IMR-90 (cell line): ENCODE measurements around the gene C17orf67. TPM values are rescaled to one million over a fixed set of nuclear protein-coding genes. Genes with fewer than 3 reads are reported as not detected.

ENCODE experiments used
- ATAC-seq: fragments of 200-7000 bp; cut with Tn5 transposase; 2 replicates; pipeline ENCODE4 v1.9.1; 2020; ENCODE audit warnings: low read depth, mild to moderate bottlenecking, moderate library complexity
- BruUV-seq: library from RNA; stranded (reverse); fragments of 400-500 nt; replicated peaks from 2 replicates; lab custom pipeline; 2021; lab: Mats Ljungman, UMichigan
- CTCF ChIA-PET: fragments of 300-600 bp; formaldehyde crosslinking; extraction: SDS; loops from one replicate; lab custom pipeline; 2021; ENCODE audit warnings: antibody characterized with exemption; lab: Yijun Ruan, JAX
- POLR2A ChIA-PET: fragments of 300-600 bp; sonication (Branson Sonifier 250); formaldehyde crosslinking; loops from one replicate; lab custom pipeline; 2022; ENCODE audit warnings: antibody characterized with exemption; ENCODE audit not compliant: unreplicated experiment; lab: Charles Lee
- DNase-seq: peaks from one replicate; pipeline ENCODE4 v3.0.0; 2013
- H2AFZ ChIP-seq: replicated peaks from 2 replicates; pipeline ENCODE3; 2013; ENCODE audit warnings: low read length, mild to moderate bottlenecking; ENCODE audit not compliant: poor library complexity
- H2AK5ac ChIP-seq: 2 replicates; pipeline ENCODE4 v1.6.1; 2013; ENCODE audit warnings: low read depth, low read length, inconsistent platforms
- H2AK9ac ChIP-seq: replicated peaks from 2 replicates; pipeline ENCODE3; 2013; ENCODE audit warnings: mild to moderate bottlenecking, low read depth, low read length, moderate library complexity; ENCODE audit not compliant: poor library complexity
- H2BK120ac ChIP-seq: 2 replicates; pipeline ENCODE4 v1.6.1; 2013; ENCODE audit warnings: low read depth, low read length, inconsistent platforms
- H2BK15ac ChIP-seq: 3 replicates; pipeline ENCODE4 v1.6.1; 2013; ENCODE audit warnings: low read depth, low read length, inconsistent platforms
- H2BK20ac ChIP-seq: 2 replicates; pipeline ENCODE4 v1.6.1; 2013; ENCODE audit warnings: low read depth, mild to moderate bottlenecking, inconsistent platforms, low read length, moderate library complexity
- H2BK5ac ChIP-seq: 2 replicates; pipeline ENCODE4 v1.6.1; 2013; ENCODE audit warnings: mild to moderate bottlenecking, low read depth, low read length, inconsistent platforms; ENCODE audit not compliant: poor library complexity, severe bottlenecking
- H3K14ac ChIP-seq: replicated peaks from 2 replicates; pipeline ENCODE4 v1.6.1; 2013; ENCODE audit warnings: low read depth, low read length, inconsistent platforms
- H3K18ac ChIP-seq: 2 replicates; pipeline ENCODE4 v1.6.1; 2013; ENCODE audit warnings: low read depth, low read length, control low read depth
- H3K23ac ChIP-seq: 2 replicates; pipeline ENCODE4 v1.6.1; 2013; ENCODE audit warnings: low read depth, low read length, inconsistent platforms
- H3K27ac ChIP-seq: 2 replicates; pipeline ENCODE4 v1.5.1; 2013; ENCODE audit warnings: mild to moderate bottlenecking, control low read depth, low read length; ENCODE audit not compliant: insufficient read depth
- H3K27me3 ChIP-seq: 2 replicates; pipeline ENCODE4 v1.6.1; 2013; ENCODE audit warnings: low read length; ENCODE audit not compliant: control insufficient read depth, insufficient read depth
- H3K36me3 ChIP-seq: 2 replicates; pipeline ENCODE4 v1.6.1; 2013; ENCODE audit warnings: low read length, mixed read lengths; ENCODE audit not compliant: control insufficient read depth, insufficient read depth
- H3K4ac ChIP-seq: 2 replicates; pipeline ENCODE4 v1.6.1; 2013; ENCODE audit warnings: low read depth, low read length, inconsistent platforms
- H3K4me1 ChIP-seq: 2 replicates; pipeline ENCODE4 v1.6.1; 2013; ENCODE audit warnings: low read length, mixed read lengths; ENCODE audit not compliant: control insufficient read depth, insufficient read depth
- H3K4me2 ChIP-seq: 2 replicates; pipeline ENCODE4 v1.6.1; 2013; ENCODE audit warnings: low read depth, mild to moderate bottlenecking, control low read depth, low read length, moderate library complexity
- H3K4me3 ChIP-seq: 2 replicates; pipeline ENCODE4 v1.5.1; 2013; ENCODE audit warnings: low read depth, mild to moderate bottlenecking, control low read depth, low read length, moderate library complexity; ENCODE audit not compliant: insufficient read depth
- H3K56ac ChIP-seq: 2 replicates; pipeline ENCODE4 v1.6.1; 2013; ENCODE audit warnings: low read length, inconsistent platforms; ENCODE audit not compliant: insufficient read depth; ENCODE audit errors: extremely low read depth
- H3K79me1 ChIP-seq, 2 experiments: 2 replicates each; pipeline ENCODE4 v1.6.1; 2013; ENCODE audit warnings: low read length in 2 of 2, inconsistent platforms in 1 of 2, low read depth in 1 of 2
- H3K9ac ChIP-seq: 2 replicates; pipeline ENCODE4 v1.6.1; 2013; ENCODE audit warnings: low read depth, low read length, control low read depth
- H3K9me1 ChIP-seq: 2 replicates; pipeline ENCODE4 v1.6.1; 2013; ENCODE audit warnings: low read length, inconsistent platforms; ENCODE audit not compliant: insufficient read depth
- H3K9me3 ChIP-seq: 2 replicates; pipeline ENCODE4 v1.6.1; 2013; ENCODE audit warnings: low read length; ENCODE audit not compliant: control insufficient read depth, insufficient read depth
- H4K20me1 ChIP-seq: 2 replicates; pipeline ENCODE4 v1.6.1; 2013; ENCODE audit warnings: low read length, inconsistent platforms; ENCODE audit not compliant: insufficient read depth
- H4K5ac ChIP-seq: 2 replicates; pipeline ENCODE4 v1.6.1; 2013; ENCODE audit warnings: mild to moderate bottlenecking, low read depth, low read length, control low read depth
- H4K8ac ChIP-seq, 2 experiments: 2 replicates each; pipeline ENCODE4 v1.6.1; 2013; ENCODE audit warnings: low read depth in 2 of 2, low read length in 2 of 2, control low read depth in 1 of 2, inconsistent platforms in 1 of 2
- H4K91ac ChIP-seq: 2 replicates; pipeline ENCODE4 v1.6.1; 2013; ENCODE audit warnings: low read depth, low read length, inconsistent platforms; ENCODE audit not compliant: insufficient read depth
- BHLHE40 ChIP-seq: fragments of 150-350 bp; IDR thresholded peaks from 2 replicates; pipeline ENCODE4 v1.6.1; 2016; ENCODE audit warnings: mild to moderate bottlenecking, low read depth, low read length
- CEBPB ChIP-seq: IDR thresholded peaks from 2 replicates; pipeline ENCODE4 v1.6.1; 2012; ENCODE audit warnings: low read depth, low read length, improper control_type of control experiment
- CHD1 ChIP-seq: IDR thresholded peaks from 2 replicates; pipeline ENCODE4 v1.6.1; 2012; ENCODE audit warnings: low read depth, low read length, improper control_type of control experiment
- FOS ChIP-seq: fragments of 150-350 bp; IDR thresholded peaks from 2 replicates; pipeline ENCODE4 v1.6.1; 2016; ENCODE audit warnings: low read depth, low read length
- MAFK ChIP-seq: IDR thresholded peaks from 2 replicates; pipeline ENCODE4 v1.6.1; 2012; ENCODE audit warnings: low read depth, low read length, improper control_type of control experiment
- MAZ ChIP-seq: IDR thresholded peaks from 2 replicates; pipeline ENCODE4 v1.6.1; 2012; ENCODE audit warnings: low read depth, mild to moderate bottlenecking, low read length, improper control_type of control experiment, moderate library complexity, borderline replicate concordance
- MXI1 ChIP-seq: IDR thresholded peaks from 2 replicates; pipeline ENCODE4 v1.6.1; 2012; ENCODE audit warnings: low read depth, mild to moderate bottlenecking, low read length, moderate library complexity, borderline replicate concordance
- NFE2L2 ChIP-seq: fragments of 150-350 bp; IDR thresholded peaks from 2 replicates; pipeline ENCODE4 v1.6.1; 2016; ENCODE audit warnings: low read depth, mild to moderate bottlenecking, low read length
- POLR2A ChIP-seq: IDR thresholded peaks from 2 replicates; pipeline ENCODE4 v1.6.1; 2012; ENCODE audit warnings: mild to moderate bottlenecking, low read depth, low read length
- RAD21 ChIP-seq: IDR thresholded peaks from 2 replicates; pipeline ENCODE4 v1.6.1; 2012; ENCODE audit warnings: low read length, improper control_type of control experiment
- RCOR1 ChIP-seq: IDR thresholded peaks from 2 replicates; pipeline ENCODE4 v1.6.1; 2012; ENCODE audit warnings: mild to moderate bottlenecking, low read length, improper control_type of control experiment; ENCODE audit not compliant: insufficient replicate concordance
- RFX5 ChIP-seq: IDR thresholded peaks from 2 replicates; pipeline ENCODE4 v1.8.0; 2012; ENCODE audit warnings: low read depth, mild to moderate bottlenecking, low read length, moderate library complexity
- SMC3 ChIP-seq: fragments of 150-350 bp; IDR thresholded peaks from 2 replicates; pipeline ENCODE4 v1.6.1; 2016; ENCODE audit warnings: low read depth, mild to moderate bottlenecking, antibody characterized with exemption, low read length, moderate library complexity
- WGBS, 2 experiments: methylation state at CpG; one replicate each; pipeline versions ENCODE4 v1.1.5 to v1.1.7; 2013; ENCODE audit warnings: missing lambda C conversion rate in 2 of 2; ENCODE audit not compliant: insufficient read length in 1 of 2; ENCODE audit errors: extremely low coverage in 2 of 2; 5-methylcytosine and 5-hydroxymethylcytosine counted together
- dilution Hi-C: fragments of 300-500 bp; cut with HindIII; formaldehyde crosslinking; loops from one replicate; pipeline ENCODE4 v1.14.3; 2018; ENCODE audit warnings: low sequenced_read_pairs; ENCODE audit not compliant: unreplicated experiment
- in situ Hi-C: fragments of 300-500 bp; cut with MboI; formaldehyde crosslinking; loops from 3 replicates; pipeline ENCODE4 v1.14.3; 2019; ENCODE audit warnings: low sequenced_read_pairs, inconsistent platforms, mixed read lengths
- intact Hi-C: fragments of 100-400 bp; cut with micrococcal nuclease; formaldehyde crosslinking; loops from 2 replicates; pipeline ENCODE4 v1.10.0; 2022
- polyA plus RNA-seq, 3 experiments: library from polyadenylated mRNA; depleted of rRNA; stranded (reverse); fragments of >200 nt; gene quantifications; 2 replicates each; pipeline ENCODE4 v1.2.3, GENCODE V29; 2012; ENCODE audit warnings: low replicate concordance in 1 of 3
- total RNA-seq: library from RNA; depleted of rRNA; stranded (reverse); fragments of >200 nt; gene quantifications from 2 replicates; pipeline ENCODE4 v1.2.3, GENCODE V29; 2012
- TF ChIP-seq, protein P1 (sequence below): fragments of 150-350 bp; IDR thresholded peaks from 2 replicates; pipeline ENCODE4 v1.6.1; 2016; ENCODE audit warnings: low read depth, mild to moderate bottlenecking, low read length, moderate library complexity, borderline replicate concordance
- TF ChIP-seq, protein P2 (sequence below): fragments of 150-350 bp; IDR thresholded peaks from 2 replicates; pipeline ENCODE4 v1.6.1; 2017; ENCODE audit warnings: mild to moderate bottlenecking, antibody characterized with exemption, low read length, low read depth
- TF ChIP-seq, protein P3 (sequence below): conservative IDR thresholded peaks from 2 replicates; pipeline ENCODE4 v1.5.1; 2012; ENCODE audit warnings: mild to moderate bottlenecking, low read depth, low read length, improper control_type of control experiment

The C17orf67 gene
- total and polyA plus RNA-seq, 2 of the 4 experiments (the other 2 are of a cell fraction), result 0.18 to 1.1 TPM

DNA sequence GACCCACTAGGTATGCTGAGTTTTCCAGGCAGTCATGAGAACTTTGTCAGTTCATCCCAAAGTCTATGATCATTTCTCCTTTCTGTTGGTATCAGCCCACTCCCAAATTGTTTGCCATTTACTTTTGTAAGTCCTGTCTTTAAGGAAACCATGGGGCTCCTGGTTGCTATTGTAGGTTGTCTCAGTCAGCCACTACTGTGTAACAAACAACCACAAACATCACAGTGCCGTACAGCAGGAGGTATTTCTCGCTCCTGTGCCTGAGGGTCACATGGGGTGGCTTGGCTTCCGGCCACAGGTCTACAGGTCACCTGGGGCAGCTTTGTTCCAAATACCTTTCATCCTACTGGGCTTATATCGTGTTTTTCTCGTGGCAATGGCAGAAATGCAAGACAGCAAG, 71.6 kb downstream of the C17orf67 start:
- 0 out of 2 replicates have a peak, but pooled peaks cover 7% of the 10 kb centered on the region for H3K9me1 ChIP-seq
- H3K4me3 ChIP-seq, result no peak overlapping the region
- no peaks in the 10 kb centered on the region for H3K36me3 ChIP-seq
- no peak overlapping the region for H4K5ac ChIP-seq
- BruUV-seq, result no TSS peak
- no peak overlapping the region for H3K56ac ChIP-seq
- 0 out of 2 replicates have a peak overlapping the region, but pooled peaks have one; percentile 20 for H2BK20ac ChIP-seq
- H4K20me1 ChIP-seq, result no peaks in the 10 kb centered on the region
- H3K9me3 ChIP-seq, result peaks cover 4% of the 10 kb centered on the region
- no peak overlapping the region for H3K14ac ChIP-seq
- ChIA-PET POLR2A (no interaction called here), CTCF (no interaction called here)
- H3K27ac ChIP-seq, result no peak overlapping the region
- in situ Hi-C loops (no loop called here), intact Hi-C loops (no loop called here), dilution Hi-C loops (no loop called here)
- H3K4me1 ChIP-seq, result 0 out of 2 replicates have a peak, but pooled peaks cover 3% of the 10 kb centered on the region
- H2AK5ac ChIP-seq, result peak overlapping the region; percentile 43
- peak overlapping the region; percentile 62 for H2AFZ ChIP-seq
- H3K4me2 ChIP-seq, result no peak overlapping the region
- H4K8ac ChIP-seq, result peak overlapping the region in 1 of 2 experiments; percentile 25; a peak in 1 of 4 replicates
- peak overlapping the region; percentile 62 for H2AK9ac ChIP-seq
- H2BK120ac ChIP-seq, result peak overlapping the region; percentile 24
- no peak overlapping the region for H3K18ac ChIP-seq
- H3K9ac ChIP-seq, result no peak overlapping the region
- no peak overlapping the region for H2BK5ac ChIP-seq
- DNase-seq (no peak), ATAC-seq (no peak)
- TF ChIP-seq, protein P1, sequence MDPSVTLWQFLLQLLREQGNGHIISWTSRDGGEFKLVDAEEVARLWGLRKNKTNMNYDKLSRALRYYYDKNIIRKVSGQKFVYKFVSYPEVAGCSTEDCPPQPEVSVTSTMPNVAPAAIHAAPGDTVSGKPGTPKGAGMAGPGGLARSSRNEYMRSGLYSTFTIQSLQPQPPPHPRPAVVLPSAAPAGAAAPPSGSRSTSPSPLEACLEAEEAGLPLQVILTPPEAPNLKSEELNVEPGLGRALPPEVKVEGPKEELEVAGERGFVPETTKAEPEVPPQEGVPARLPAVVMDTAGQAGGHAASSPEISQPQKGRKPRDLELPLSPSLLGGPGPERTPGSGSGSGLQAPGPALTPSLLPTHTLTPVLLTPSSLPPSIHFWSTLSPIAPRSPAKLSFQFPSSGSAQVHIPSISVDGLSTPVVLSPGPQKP, result no peak
- TF ChIP-seq BHLHE40 (no peak), CHD1 (no peak), CEBPB (no peak), RCOR1 (no peak), MAFK (no peak), SMC3 (no peak), POLR2A (no peak), MXI1 (no peak), MAZ (no peak), RAD21 (no peak), RFX5 (no peak), NFE2L2 (no peak), FOS (no peak)
- TF ChIP-seq, protein P2, sequence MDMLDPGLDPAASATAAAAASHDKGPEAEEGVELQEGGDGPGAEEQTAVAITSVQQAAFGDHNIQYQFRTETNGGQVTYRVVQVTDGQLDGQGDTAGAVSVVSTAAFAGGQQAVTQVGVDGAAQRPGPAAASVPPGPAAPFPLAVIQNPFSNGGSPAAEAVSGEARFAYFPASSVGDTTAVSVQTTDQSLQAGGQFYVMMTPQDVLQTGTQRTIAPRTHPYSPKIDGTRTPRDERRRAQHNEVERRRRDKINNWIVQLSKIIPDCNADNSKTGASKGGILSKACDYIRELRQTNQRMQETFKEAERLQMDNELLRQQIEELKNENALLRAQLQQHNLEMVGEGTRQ, result no peak
- TF ChIP-seq, protein P3, sequence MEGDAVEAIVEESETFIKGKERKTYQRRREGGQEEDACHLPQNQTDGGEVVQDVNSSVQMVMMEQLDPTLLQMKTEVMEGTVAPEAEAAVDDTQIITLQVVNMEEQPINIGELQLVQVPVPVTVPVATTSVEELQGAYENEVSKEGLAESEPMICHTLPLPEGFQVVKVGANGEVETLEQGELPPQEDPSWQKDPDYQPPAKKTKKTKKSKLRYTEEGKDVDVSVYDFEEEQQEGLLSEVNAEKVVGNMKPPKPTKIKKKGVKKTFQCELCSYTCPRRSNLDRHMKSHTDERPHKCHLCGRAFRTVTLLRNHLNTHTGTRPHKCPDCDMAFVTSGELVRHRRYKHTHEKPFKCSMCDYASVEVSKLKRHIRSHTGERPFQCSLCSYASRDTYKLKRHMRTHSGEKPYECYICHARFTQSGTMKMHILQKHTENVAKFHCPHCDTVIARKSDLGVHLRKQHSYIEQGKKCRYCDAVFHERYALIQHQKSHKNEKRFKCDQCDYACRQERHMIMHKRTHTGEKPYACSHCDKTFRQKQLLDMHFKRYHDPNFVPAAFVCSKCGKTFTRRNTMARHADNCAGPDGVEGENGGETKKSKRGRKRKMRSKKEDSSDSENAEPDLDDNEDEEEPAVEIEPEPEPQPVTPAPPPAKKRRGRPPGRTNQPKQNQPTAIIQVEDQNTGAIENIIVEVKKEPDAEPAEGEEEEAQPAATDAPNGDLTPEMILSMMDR, result no peak
- no peak overlapping the region for H3K23ac ChIP-seq
- H3K27me3 ChIP-seq, result no peaks in the 10 kb centered on the region
- no peak overlapping the region for H3K4ac ChIP-seq
- no peak overlapping the region; the same call in 1 of the 2 replicates for H4K91ac ChIP-seq
- H2BK15ac ChIP-seq, result peak overlapping the region; percentile 48; the same call in 1 of the 3 replicates
- H3K79me1 ChIP-seq, result no peaks in the 10 kb centered on the region
- 72% methylated on average over 3 of the region's 5 CpGs; no CpG with 5 or more reads in 1 of the 2 experiments for WGBS, 2 experiments
